ENCODE measurements around the gene GNB1L. TPM values are rescaled to one million over a fixed set of nuclear protein-coding genes. Genes with fewer than 3 reads are reported as not detected.

GNB1L gene
- total and polyA plus RNA-seq, 9 of the 15 experiments (the other 6 are each of a cell fraction or from before 2014, with no cell fraction given), result 0.56 to 50.5 (median 10.2) TPM

DNA sequence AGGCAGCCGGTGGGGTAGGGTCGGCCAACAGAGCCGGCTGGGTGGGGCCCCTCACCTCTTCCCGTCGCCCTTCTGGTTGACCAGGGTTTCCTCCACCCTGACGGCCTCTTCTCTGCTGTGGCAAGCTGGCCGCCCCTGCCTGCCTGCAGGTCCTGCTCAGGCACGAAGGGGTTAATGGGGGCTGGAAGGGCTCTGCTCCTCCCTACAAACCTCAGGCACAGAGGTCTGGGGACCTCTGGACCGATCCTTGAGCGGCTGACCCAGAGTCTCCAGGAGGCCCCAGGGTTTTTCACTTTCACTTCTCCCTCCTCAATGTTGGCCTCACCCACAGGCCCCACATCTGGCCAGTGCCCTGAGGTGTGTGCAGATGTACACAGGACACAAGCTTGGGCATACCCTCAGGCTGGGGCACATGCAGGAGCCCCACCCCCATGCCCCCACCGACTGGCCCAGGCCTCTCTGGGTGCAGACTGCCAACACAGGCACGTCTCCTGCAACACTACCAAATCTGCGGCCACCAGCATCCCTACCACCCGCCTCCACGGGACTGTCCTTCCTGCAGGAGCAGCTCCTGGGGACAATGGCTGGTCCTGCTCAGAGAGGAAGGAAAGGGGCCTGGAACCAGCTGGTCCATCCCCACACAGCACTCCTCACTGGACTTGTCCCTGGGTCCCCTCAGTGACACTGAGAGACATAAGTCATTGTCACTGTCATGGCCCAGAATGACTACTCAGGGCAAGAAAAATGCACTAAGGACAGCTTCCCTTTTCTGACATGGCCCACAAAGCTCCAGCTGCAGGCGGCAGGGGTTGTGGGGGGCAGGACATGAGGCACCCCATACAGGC is 97.3 kb downstream of the GNB1L start (continued):
- TF ChIP-seq NR2C2 (CRISPR knock-in tag; IDR thresholded peaks at IDR 0.05), result no peak
- no peak for TF ChIP-seq NR2C2 (tag; IDR thresholded peaks at IDR 0.05)
- TF ChIP-seq RFX1 (IDR thresholded peaks at IDR 0.05), result no peak
- TF ChIP-seq GATAD2A (IDR thresholded peaks at IDR 0.05), result no peak
- TF ChIP-seq SMAD4 (CRISPR knock-in tag; conservative IDR thresholded peaks at IDR 0.05), result peak; percentile 40; the same call in 1 of the 2 replicates
- no peak for TF ChIP-seq HINFP (tag; conservative IDR thresholded peaks at IDR 0.05; ENCODE audit: low read depth)
- no peak for TF ChIP-seq ARID4B (CRISPR knock-in tag; IDR thresholded peaks at IDR 0.05)
- TF ChIP-seq CBX2 (IDR thresholded peaks at IDR 0.05; ENCODE audit: insufficient read depth, low read length, poor library complexity, severe bottlenecking), result no peak
- TF ChIP-seq EP300 (IDR thresholded peaks at IDR 0.05; ENCODE audit: low read length), result no peak
- TF ChIP-seq ZNF197 (CRISPR knock-in tag; IDR thresholded peaks at IDR 0.05; ENCODE audit: low read depth), result no peak
- no peak for TF ChIP-seq SAP30 (IDR thresholded peaks at IDR 0.05; ENCODE audit: borderline replicate concordance, insufficient read depth, low read depth, low read length, poor library complexity, severe bottlenecking)
- TF ChIP-seq FOXJ3 (CRISPR knock-in tag; IDR thresholded peaks at IDR 0.05), result no peak
- no peak for TF ChIP-seq EWSR1 (IDR thresholded peaks at IDR 0.05; ENCODE audit: borderline replicate concordance, low read depth, partially characterized antibody)
- TF ChIP-seq ILF3 (IDR thresholded peaks at IDR 0.05; ENCODE audit: borderline replicate concordance), result no peak
- no peak for TF ChIP-seq NR1H2 (CRISPR knock-in tag; IDR thresholded peaks at IDR 0.05)
- TF ChIP-seq ZFP91 (CRISPR knock-in tag; IDR thresholded peaks at IDR 0.05), result no peak
- TF ChIP-seq SMAD2 (IDR thresholded peaks at IDR 0.05; ENCODE audit: low read depth, low read length), result no peak
- no peak for TF ChIP-seq ZNF561 (CRISPR knock-in tag; conservative IDR thresholded peaks at IDR 0.05)
- TF ChIP-seq RBM15 (IDR thresholded peaks at IDR 0.05; ENCODE audit: insufficient read depth, low read length), result no peak
- TF ChIP-seq SLC30A9 (CRISPR knock-in tag; IDR thresholded peaks at IDR 0.05), result no peak
